Ovary (tissue), 3 donors: ENCODE data around the gene COL5A2.

ENCODE experiments used
- CTCF ChIP-seq, 3 donors: fragments of 450-650 bp in 2 of 3; fragments of 200-600 bp in 1 of 3; IDR thresholded peaks; one replicate each; pipeline versions ENCODE4 v1.5.1 to v1.8.0; 2016 to 2022; ENCODE audit warnings: antibody characterized with exemption in 3 of 3, mild to moderate bottlenecking in 1 of 3
- EP300 ChIP-seq: sonication (generic); formaldehyde crosslinking; IDR thresholded peaks from one replicate; pipeline ENCODE4 v1.6.1; 2017; ENCODE audit warnings: antibody characterized with exemption
- POLR2A ChIP-seq: fragments of 450-650 bp; IDR thresholded peaks from one replicate; pipeline ENCODE4 v1.6.1; 2017; ENCODE audit warnings: antibody characterized with exemption, mild to moderate bottlenecking, moderate library complexity
- donor health status: DM: no; HTN: no; CAD: no.

- TF ChIP-seq CTCF (IDR thresholded peaks at IDR 0.05) (no peak), POLR2A (no peak), EP300 (no peak)
Observed at GRCh38 chr2:189225032-189225431, 45.5 kb upstream of the COL5A2 start.
